Measurements from ENCODE around the gene CYB5R4.

Gene CYB5R4

GRCh38 chr6:83853178-83854000, 6.1 kb upstream of the CYB5R4 start, which contains the start of gene RIPPLY2:
RIPPLY2 (plus strand) TSS chr6:83853360; CDS start chr6:83853417, 57 bp downstream.
- Mint-ChIP-seq H3K9me3 (no peaks in the 10 kb centered on the region), H3K4me3 (peak within 1 kb of the TSS; percentile 70), H3K27ac (no peak within 1 kb of the TSS), H3K4me1 (peaks cover 8% of the 10 kb centered on the region), H3K36me3 (no peaks in the 10 kb centered on the region)
- DNase-seq (ENCODE audit: low spot score in 2 of 2) (peak in 1 of 2 donors; percentile 51), ATAC-seq (peak; percentile 78)

- no peak overlapping the region for H3K27ac Mint-ChIP-seq
- peak overlapping the region; percentile 70 for H3K4me3 Mint-ChIP-seq
- DNase-seq (ENCODE audit: low spot score in 2 of 2) (no peak), ATAC-seq (peak; percentile 21)
- H3K9me3 Mint-ChIP-seq: no peaks in the 10 kb centered on the region
- H3K4me1 Mint-ChIP-seq: peaks cover 13% of the 10 kb centered on the region
- H3K36me3 Mint-ChIP-seq: no peaks in the 10 kb centered on the region
Measured at GRCh38 chr6:83854001-83854501, 5.4 kb upstream of the CYB5R4 start.

- H3K4me1 Mint-ChIP-seq: peaks cover 16% of the 10 kb centered on the region
- H3K36me3 Mint-ChIP-seq: peaks cover 4% of the 10 kb centered on the region
- no peak overlapping the region for H3K4me3 Mint-ChIP-seq
Measured at GRCh38 chr6:83854766-83855165, 4.7 kb upstream of the CYB5R4 start.

GRCh38 chr6:83860359-83860755, 868 bp downstream of the CYB5R4 start:
- DNase-seq (ENCODE audit: low spot score in 2 of 2): no peak
- peaks cover 27% of the 10 kb centered on the region for H3K36me3 Mint-ChIP-seq
- no peak for ATAC-seq
- H3K9me3 Mint-ChIP-seq: no peaks in the 10 kb centered on the region
- peaks cover 33% of the 10 kb centered on the region for H3K4me1 Mint-ChIP-seq
- peak overlapping the region; percentile 89 for H3K27ac Mint-ChIP-seq
- H3K4me3 Mint-ChIP-seq: peak overlapping the region; percentile 94

More at GRCh38 chr6:83854766-83855165, 4.7 kb upstream of the CYB5R4 start:
- no peak overlapping the region for H3K27ac Mint-ChIP-seq
- H3K9me3 Mint-ChIP-seq: no peaks in the 10 kb centered on the region
- DNase-seq (ENCODE audit: low spot score in 2 of 2) (no peak), ATAC-seq (no peak)

GRCh38 chr6:83860782-83861495, 1.4 kb downstream of the CYB5R4 start:
- Mint-ChIP-seq H3K4me1 (peaks cover 33% of the 10 kb centered on the region), H3K36me3 (peaks cover 33% of the 10 kb centered on the region), H3K9me3 (no peaks in the 10 kb centered on the region), H3K27ac (peak overlapping the region; percentile 89), H3K4me3 (peak overlapping the region; percentile 94)
- ATAC-seq (no peak), DNase-seq (ENCODE audit: low spot score in 2 of 2) (no peak)

- no peak overlapping the region for H3K27ac Mint-ChIP-seq
- H3K36me3 Mint-ChIP-seq: peaks cover 42% of the 10 kb centered on the region
- H3K9me3 Mint-ChIP-seq: no peaks in the 10 kb centered on the region
- no peak overlapping the region for H3K4me3 Mint-ChIP-seq
- H3K4me1 Mint-ChIP-seq: peaks cover 33% of the 10 kb centered on the region
- ATAC-seq (no peak), DNase-seq (ENCODE audit: low spot score in 2 of 2) (no peak)
Measured at GRCh38 chr6:83862776-83863471, 3.4 kb downstream of the CYB5R4 start.

GRCh38 chr6:83867043-83867442, 7.6 kb downstream of the CYB5R4 start:
- DNase-seq (ENCODE audit: low spot score in 2 of 2) (no peak), ATAC-seq (no peak)
- Mint-ChIP-seq H3K27ac (no peak overlapping the region), H3K36me3 (peaks cover 43% of the 10 kb centered on the region), H3K9me3 (no peaks in the 10 kb centered on the region), H3K4me3 (no peak overlapping the region), H3K4me1 (peaks cover 7% of the 10 kb centered on the region)

GRCh38 chr6:83867527-83868161, 8.2 kb downstream of the CYB5R4 start:
- no peaks in the 10 kb centered on the region for H3K9me3 Mint-ChIP-seq
- no peak overlapping the region for H3K27ac Mint-ChIP-seq
- no peak for ATAC-seq
- no peak overlapping the region for H3K4me3 Mint-ChIP-seq
- H3K4me1 Mint-ChIP-seq: peaks cover 2% of the 10 kb centered on the region
- no peak for DNase-seq (ENCODE audit: low spot score in 2 of 2)
- H3K36me3 Mint-ChIP-seq: peaks cover 44% of the 10 kb centered on the region

- Mint-ChIP-seq H3K27ac (no peak overlapping the region), H3K4me1 (peaks cover 4% of the 10 kb centered on the region), H3K36me3 (peaks cover 44% of the 10 kb centered on the region), H3K9me3 (no peaks in the 10 kb centered on the region), H3K4me3 (no peak overlapping the region)
- no peak for DNase-seq (ENCODE audit: low spot score in 2 of 2)
- no peak for ATAC-seq
Measured at GRCh38 chr6:83868639-83869038, 9.2 kb downstream of the CYB5R4 start.

- Mint-ChIP-seq H3K36me3 (peaks cover 25% of the 10 kb centered on the region), H3K27ac (no peak overlapping the region), H3K9me3 (no peaks in the 10 kb centered on the region), H3K4me1 (peaks cover 13% of the 10 kb centered on the region), H3K4me3 (no peak overlapping the region)
- DNase-seq (ENCODE audit: low spot score in 2 of 2): no peak
- no peak for ATAC-seq
Measured at GRCh38 chr6:83870649-83871048, 11.2 kb downstream of the CYB5R4 start.

GRCh38 chr6:83872386-83873118, 13.1 kb downstream of the CYB5R4 start:
- no peaks in the 10 kb centered on the region for H3K9me3 Mint-ChIP-seq
- DNase-seq (ENCODE audit: low spot score in 2 of 2): no peak
- no peak overlapping the region for H3K4me3 Mint-ChIP-seq
- peaks cover 13% of the 10 kb centered on the region for H3K4me1 Mint-ChIP-seq
- no peak overlapping the region for H3K27ac Mint-ChIP-seq
- H3K36me3 Mint-ChIP-seq: peaks cover 13% of the 10 kb centered on the region
- ATAC-seq: no peak

- Mint-ChIP-seq H3K27ac (no peak overlapping the region), H3K36me3 (peaks cover 13% of the 10 kb centered on the region), H3K4me3 (no peak overlapping the region), H3K4me1 (peaks cover 17% of the 10 kb centered on the region), H3K9me3 (no peaks in the 10 kb centered on the region)
- no peak for DNase-seq (ENCODE audit: low spot score in 2 of 2)
- no peak for ATAC-seq
Measured at GRCh38 chr6:83873869-83874268, 14.4 kb downstream of the CYB5R4 start.

- ATAC-seq: no peak
- H3K4me1 Mint-ChIP-seq: peaks cover 30% of the 10 kb centered on the region
- no peak for DNase-seq (ENCODE audit: low spot score in 2 of 2)
- H3K36me3 Mint-ChIP-seq: peaks cover 13% of the 10 kb centered on the region
- no peaks in the 10 kb centered on the region for H3K9me3 Mint-ChIP-seq
- no peak overlapping the region for H3K27ac Mint-ChIP-seq
- H3K4me3 Mint-ChIP-seq: no peak overlapping the region
Measured at GRCh38 chr6:83875843-83876242, 16.4 kb downstream of the CYB5R4 start.

- Mint-ChIP-seq H3K4me3 (no peak overlapping the region), H3K9me3 (no peaks in the 10 kb centered on the region), H3K4me1 (peaks cover 30% of the 10 kb centered on the region), H3K27ac (no peak overlapping the region), H3K36me3 (no peaks in the 10 kb centered on the region)
- ATAC-seq (peak; percentile 16), DNase-seq (ENCODE audit: low spot score in 2 of 2) (no peak)
Measured at GRCh38 chr6:83878902-83879644, 19.6 kb downstream of the CYB5R4 start.

Measured in stimulated activated effector memory CD8-positive, alpha-beta T cell treated with anti-CD3 and anti-CD28 coated beads, Interleukin-12 subunit alpha, Interleukin-12 subunit beta, amount 100 ng/mL, for 72 hours (primary cell).